Activated gamma-delta T cell treated with anti-CD3 and anti-CD28 coated beads, Interleukin-2, amount 50 U/mL, for 16 hours (primary cell): ENCODE results near the gene CSTB.

ENCODE experiments used
- DNase-seq: peaks from one replicate; pipeline ENCODE4 v3.0.0-alpha.2; 2020; ENCODE audit warnings: low read depth

The CSTB gene

GRCh38 chr21:43728467-43729390 lies 47.4 kb downstream of the CSTB start:
- DNase-seq: peak; percentile 70

- DNase-seq: no peak
Observed at GRCh38 chr21:43728154-43728466, 48.0 kb downstream of the CSTB start.

GRCh38 chr21:43727519-43728153 lies 48.5 kb downstream of the CSTB start:
- no peak for DNase-seq

GRCh38 chr21:43726686-43727518 lies 49.2 kb downstream of the CSTB start:
- DNase-seq: no peak
